K562 (cell line): ENCODE data around the gene TMEM72. TPM values are rescaled to one million over a fixed set of nuclear protein-coding genes. Genes with fewer than 3 reads are reported as not detected.
A peak's percentile ranks its signal among the peaks of the same experiment; 100 is the strongest.

Experiments
- ATAC-seq: fragments of 200-7000 bp; cut with Tn5 transposase; 3 replicates; pipeline ENCODE4 v1.9.1; 2020; ENCODE audit warnings: moderate library complexity
- BruUV-seq: library from RNA; stranded (reverse); fragments of 400-500 nt; replicated peaks from 2 replicates; lab custom pipeline; 2021; lab: Mats Ljungman, UMichigan
- CTCF ChIA-PET: fragments of 300-600 bp; formaldehyde crosslinking; extraction: SDS; loops from one replicate; lab custom pipeline; 2021; ENCODE audit warnings: low intra/inter-chr PET ratio; lab: Yijun Ruan, JAX
- POLR2A ChIA-PET: fragments of 300-600, 350-650 bp; sonication (Branson Sonifier 250); formaldehyde crosslinking; extraction: SDS; loops from one replicate; lab custom pipeline; 2021; ENCODE audit warnings: antibody characterized with exemption, inconsistent platforms; lab: Yijun Ruan, JAX
- DNase-seq, 4 experiments: peaks; one replicate each; pipeline versions ENCODE4 v3.0.0 to v3.0.0-alpha.2; 2011 to 2018; ENCODE audit warnings: low spot score in 3 of 4, mixed read lengths in 3 of 4; ENCODE audit errors: extremely low read depth in 1 of 4
- FAIRE-seq: peaks from 2 replicates; lab custom pipeline; 2011; peaks lifted over from hg19 to GRCh38; lab: Jason Lieb, UNC
- H2AFZ ChIP-seq: 2 replicates; pipeline ENCODE4 v1.6.0; 2011; ENCODE audit warnings: low read depth, low read length, control low read depth, inconsistent platforms
- H3K27ac ChIP-seq: fragments of 200-600 bp; 3 replicates; pipeline ENCODE4 v1.8.0; 2011; ENCODE audit warnings: low read depth, mild to moderate bottlenecking, control low read depth, inconsistent platforms, low read length, moderate library complexity, mixed read lengths; ENCODE audit errors: extremely low read depth
- H3K27me3 ChIP-seq, 2 experiments: fragments of 300-600 bp in 1 of 2; 2 replicates in 1 of 2; 3 replicates in 1 of 2; pipeline versions ENCODE4 v1.6.0 to v1.8.0; 2011; ENCODE audit warnings: inconsistent platforms in 2 of 2, low read length in 2 of 2, mild to moderate bottlenecking in 1 of 2, mixed read lengths in 1 of 2, moderate library complexity in 1 of 2; ENCODE audit not compliant: control insufficient read depth in 2 of 2, insufficient read depth in 2 of 2
- H3K36me3 ChIP-seq: fragments of 300-600 bp; 3 replicates; pipeline ENCODE4 v1.8.0; 2011; ENCODE audit warnings: mild to moderate bottlenecking, low read length, inconsistent platforms; ENCODE audit not compliant: control insufficient read depth, insufficient read depth
- H3K4me1 ChIP-seq, 2 experiments: fragments of 200-600 bp in 1 of 2; replicated peaks in 1 of 2; 2 replicates in 1 of 2; 3 replicates in 1 of 2; pipeline versions ENCODE4 v1.5.1 to v1.8.0; 2011; ENCODE audit warnings: inconsistent platforms in 2 of 2, low read length in 2 of 2, mild to moderate bottlenecking in 1 of 2, mixed read lengths in 1 of 2, moderate library complexity in 1 of 2; ENCODE audit not compliant: control insufficient read depth in 2 of 2, insufficient read depth in 2 of 2
- H3K4me2 ChIP-seq: 2 replicates; pipeline ENCODE4 v1.6.1; 2011; ENCODE audit warnings: low read length, control low read depth, inconsistent platforms, mixed read lengths; ENCODE audit not compliant: insufficient read depth
- H3K4me3 ChIP-seq: fragments of 200-600 bp; sonication (generic), shearing (Covaris generic); 2 replicates; pipeline ENCODE4 v1.5.1; 2016; ENCODE audit warnings: control low read depth, inconsistent platforms
- H3K79me2 ChIP-seq: fragments of 200-600 bp; 3 replicates; pipeline ENCODE4 v1.8.0; 2011; ENCODE audit warnings: low read length, inconsistent platforms; ENCODE audit not compliant: control insufficient read depth, insufficient read depth
- H3K9ac ChIP-seq, 2 experiments: 2 replicates each; pipeline versions ENCODE4 v1.6.0 to v1.6.1; 2011; ENCODE audit warnings: low read depth in 2 of 2, low read length in 2 of 2, control low read depth in 1 of 2, inconsistent platforms in 1 of 2, mild to moderate bottlenecking in 1 of 2, mixed read lengths in 1 of 2; ENCODE audit not compliant: insufficient read depth in 1 of 2
- H3K9me1 ChIP-seq: one replicate; pipeline ENCODE4 v1.6.0; 2011; ENCODE audit warnings: inconsistent platforms, mild to moderate bottlenecking, low read length, moderate library complexity; ENCODE audit not compliant: control insufficient read depth, insufficient read depth
- H3K9me3 ChIP-seq: replicated peaks from 2 replicates; pipeline ENCODE4 v1.5.1; 2011; ENCODE audit warnings: low read depth, low read length, inconsistent platforms; ENCODE audit not compliant: control insufficient read depth, insufficient read depth
- H4K20me1 ChIP-seq: replicated peaks from 2 replicates; pipeline ENCODE4 v1.6.1; 2011; ENCODE audit warnings: low read length, inconsistent platforms, mixed read lengths; ENCODE audit not compliant: control insufficient read depth, insufficient read depth
- NR2C2 ChIP-seq, 2 experiments: fragments of 200-800 bp in 1 of 2; sonication (Bioruptor generic) in 1 of 2; sonication (generic) in 1 of 2; formaldehyde crosslinking in 1 of 2; IDR thresholded peaks; 2 replicates each; pipeline versions ENCODE4 v1.6.1 to v1.8.0; 2016 to 2022; ENCODE audit warnings: mild to moderate bottlenecking in 1 of 2, missing compliant biosample characterization in 1 of 2, missing genetic modification characterization in 1 of 2, missing genetic modification reagents in 1 of 2
- ZSCAN29 ChIP-seq: fragments of 450-650 bp; IDR thresholded peaks from 2 replicates; pipeline ENCODE4 v1.6.1; 2017
- WGBS: fragments of 100-300 bp; shearing (Covaris generic); methylation state at CpG from one replicate; pipeline ENCODE4 v1.1.6; 2016; ENCODE audit warnings: low coverage, mixed read lengths; ENCODE audit not compliant: insufficient coverage; ENCODE audit errors: missing lambda C conversion rate; 5-methylcytosine and 5-hydroxymethylcytosine counted together
- in situ Hi-C: fragments of 300-500 bp; cut with MboI; formaldehyde crosslinking; loops from 4 replicates; pipeline ENCODE4 v1.15.0; 2018; ENCODE audit warnings: inconsistent platforms, mixed read lengths
- intact Hi-C: fragments of 100-400 bp; cut with micrococcal nuclease; formaldehyde crosslinking; loops from 2 replicates; pipeline ENCODE4 v1.14.2; 2022
- polyA plus RNA-seq, 8 experiments: library from polyadenylated mRNA; depleted of rRNA in 4 of 8; stranded (reverse) in 5 of 8; unstranded in 3 of 8; fragments of >200 nt; fragmentation: Nextera tagmentation in 2 of 8; fragmentation: Illumina TruSeq in 1 of 8; extraction: Ambion mirVana in 2 of 8; extraction: Trizol in 1 of 8; gene quantifications; 2 replicates each; pipeline versions ENCODE4 v1.2.1 to v1.2.3, GENCODE V29; 2011 to 2014; ENCODE audit warnings: inconsistent platforms in 1 of 8, missing spikeins in 1 of 8
- total RNA-seq, 7 experiments: library from RNA; depleted of rRNA in 6 of 7; stranded (reverse); fragments of >200 nt in 6 of 7; fragmentation: Illumina TruSeq in 2 of 7; extraction: Trizol in 2 of 7; gene quantifications; 2 replicates each; pipeline versions ENCODE4 v1.2.1 to v1.2.3, GENCODE V29; 2011 to 2021; ENCODE audit warnings: low replicate concordance in 1 of 7

TMEM72 gene
- total and polyA plus RNA-seq, 9 of the 15 experiments (the other 6 are each of a cell fraction or from before 2014, with no cell fraction given) = not detected

DNA sequence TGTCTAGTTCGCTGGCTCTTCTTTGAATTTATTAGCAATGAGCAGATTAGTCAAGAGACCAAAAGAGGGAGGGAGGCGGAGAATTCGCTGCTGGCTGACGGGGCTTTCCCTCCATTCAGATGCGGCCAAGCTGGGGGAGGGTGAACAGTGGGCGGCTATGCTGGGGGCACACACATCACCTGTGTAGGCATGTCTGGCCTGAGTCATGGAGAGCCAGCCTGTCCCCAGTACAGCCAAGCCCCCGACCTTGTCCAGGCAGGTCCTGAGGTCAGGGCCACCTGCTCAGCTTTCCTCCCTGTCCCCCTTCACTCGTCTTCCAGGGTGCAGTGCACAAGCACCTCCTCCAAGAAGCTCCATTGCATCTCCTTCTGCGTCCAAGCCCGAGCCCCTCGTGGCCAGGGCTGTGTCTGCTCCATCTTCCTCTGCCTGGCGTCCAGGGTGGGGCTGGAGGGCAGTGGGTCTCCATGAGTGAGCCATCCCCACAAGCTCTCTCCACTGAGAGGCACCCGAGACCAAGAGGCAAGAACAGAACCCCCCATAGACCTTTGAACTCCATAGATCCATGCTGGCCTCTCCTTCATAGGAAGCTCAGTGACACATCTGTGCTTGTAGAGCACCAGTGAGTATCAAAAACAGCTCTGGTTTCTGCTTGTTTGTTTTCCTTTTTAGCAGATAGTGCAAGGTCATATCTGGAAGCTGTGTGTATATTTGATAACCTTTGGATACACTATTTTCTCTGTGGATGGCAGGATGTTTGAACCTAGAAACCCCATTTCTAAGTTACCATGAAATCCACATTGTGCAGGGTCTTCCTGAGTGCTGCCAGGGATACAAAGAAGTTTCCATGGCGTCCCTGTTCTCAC lies 69.4 kb downstream of the TMEM72 start:
- TF ChIP-seq NR2C2 (CRISPR knock-in tag; IDR thresholded peaks at IDR 0.05) (no peak), NR2C2 (tag; IDR thresholded peaks at IDR 0.05) (peak; percentile 30; the same call in 1 of the 2 replicates), ZSCAN29 (no peak)
- TF ChIP-seq, all 486 proteins: peak for 1
- no peaks in the 10 kb centered on the region for H3K79me2 ChIP-seq
- peak overlapping the region; percentile 74 for H2AFZ ChIP-seq
- no peaks in the 10 kb centered on the region for H4K20me1 ChIP-seq
- H3K4me3 ChIP-seq = no peak overlapping the region
- ChIA-PET POLR2A (interaction anchor here (0.5 to 1.8 kb wide), 7 partner anchors 7 to 1357 kb away, joined by 3 to 7 read pairs (median 4); no protein-coding TSS in a partner anchor), CTCF (no interaction called here)
- 27% methylated on average over 14 of the region's 14 CpGs for WGBS
- intact Hi-C loops = no loop called here
- H3K36me3 ChIP-seq = no peaks in the 10 kb centered on the region
- no peak for ATAC-seq
- H3K9me3 ChIP-seq = no peaks in the 10 kb centered on the region
- no TSS peak for BruUV-seq
- peak; percentile 23 for FAIRE-seq
- peaks cover 0 to 17% of the 10 kb centered on the region in 2 experiments; a peak in 3 of 5 replicates for H3K27me3 ChIP-seq
- H3K9ac ChIP-seq = no peak overlapping the region
- no peak overlapping the region for H3K4me2 ChIP-seq
- in situ Hi-C loops = no loop called here
- no peak overlapping the region for H3K27ac ChIP-seq
- H3K4me1 ChIP-seq = peaks cover 39 to 47% of the 10 kb centered on the region in 2 experiments
- no peaks in the 10 kb centered on the region for H3K9me1 ChIP-seq
- no peak for DNase-seq
